Measurements from ENCODE around the gene ZNF441. TPM values are rescaled to one million over a fixed set of nuclear protein-coding genes. Genes with fewer than 3 reads are reported as not detected.

Gene ZNF441
- total RNA-seq, 2 donors from 2014 or later = 3.5 to 3.8 TPM

- Histone ChIP-seq H3K9me3 (peaks cover 4% of the 10 kb centered on the region), H3K36me3 (peaks cover 13% of the 10 kb centered on the region), H3K4me3 (no peak overlapping the region), H3K9ac (ENCODE audit: low read depth in 2 of 2, low read length in 2 of 2) (no peak overlapping the region), H3K4me1 (no peaks in the 10 kb centered on the region), H3K27ac (no peak overlapping the region), H3K27me3 (no peaks in the 10 kb centered on the region)
- DNase-seq = no peak
- intact Hi-C loops (cut with DNase I) = loop anchor here (10.0 kb wide), 2 partner anchors 77 to 107 kb away; no protein-coding TSS in a partner anchor
- TF ChIP-seq, protein P1, sequence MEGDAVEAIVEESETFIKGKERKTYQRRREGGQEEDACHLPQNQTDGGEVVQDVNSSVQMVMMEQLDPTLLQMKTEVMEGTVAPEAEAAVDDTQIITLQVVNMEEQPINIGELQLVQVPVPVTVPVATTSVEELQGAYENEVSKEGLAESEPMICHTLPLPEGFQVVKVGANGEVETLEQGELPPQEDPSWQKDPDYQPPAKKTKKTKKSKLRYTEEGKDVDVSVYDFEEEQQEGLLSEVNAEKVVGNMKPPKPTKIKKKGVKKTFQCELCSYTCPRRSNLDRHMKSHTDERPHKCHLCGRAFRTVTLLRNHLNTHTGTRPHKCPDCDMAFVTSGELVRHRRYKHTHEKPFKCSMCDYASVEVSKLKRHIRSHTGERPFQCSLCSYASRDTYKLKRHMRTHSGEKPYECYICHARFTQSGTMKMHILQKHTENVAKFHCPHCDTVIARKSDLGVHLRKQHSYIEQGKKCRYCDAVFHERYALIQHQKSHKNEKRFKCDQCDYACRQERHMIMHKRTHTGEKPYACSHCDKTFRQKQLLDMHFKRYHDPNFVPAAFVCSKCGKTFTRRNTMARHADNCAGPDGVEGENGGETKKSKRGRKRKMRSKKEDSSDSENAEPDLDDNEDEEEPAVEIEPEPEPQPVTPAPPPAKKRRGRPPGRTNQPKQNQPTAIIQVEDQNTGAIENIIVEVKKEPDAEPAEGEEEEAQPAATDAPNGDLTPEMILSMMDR (IDR thresholded peaks at IDR 0.05) = no peak
Measured at GRCh38 chr19:11781295-11782057, 14.7 kb downstream of the ZNF441 start.

DNA sequence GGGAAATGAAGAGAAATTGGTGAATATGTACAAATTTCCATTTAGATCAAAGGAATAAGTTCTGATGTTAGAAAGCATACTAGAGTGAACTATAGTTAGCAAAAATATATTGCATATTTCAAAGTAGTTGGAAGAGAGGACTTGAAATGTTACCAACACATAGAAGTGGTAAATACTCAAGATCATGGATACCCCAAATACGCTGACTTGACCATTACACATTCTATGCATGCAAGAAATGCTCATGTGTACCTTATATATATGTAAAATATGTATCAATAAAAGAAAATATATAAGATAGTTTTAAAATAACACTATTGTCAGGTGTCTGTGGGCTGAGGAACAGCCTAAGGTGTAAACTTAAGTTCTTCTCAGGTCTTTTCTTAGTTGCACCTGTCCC, 17.0 kb downstream of the ZNF441 start:
- no peak overlapping the region for H3K9ac ChIP-seq (ENCODE audit: low read depth in 2 of 2, low read length in 2 of 2)
- no peak overlapping the region for H3K27ac ChIP-seq
- H3K9me3 ChIP-seq = peaks cover 4% of the 10 kb centered on the region
- H3K36me3 ChIP-seq = peaks cover 13% of the 10 kb centered on the region
- intact Hi-C loops (cut with DNase I) = loop anchor here (10.0 kb wide), 2 partner anchors 79 to 109 kb away; no protein-coding TSS in a partner anchor
- no peak overlapping the region for H3K4me3 ChIP-seq
- no peaks in the 10 kb centered on the region for H3K4me1 ChIP-seq
- TF ChIP-seq, protein P1 (IDR thresholded peaks at IDR 0.05) = no peak
- H3K27me3 ChIP-seq = no peaks in the 10 kb centered on the region
- DNase-seq = no peak

DNA sequence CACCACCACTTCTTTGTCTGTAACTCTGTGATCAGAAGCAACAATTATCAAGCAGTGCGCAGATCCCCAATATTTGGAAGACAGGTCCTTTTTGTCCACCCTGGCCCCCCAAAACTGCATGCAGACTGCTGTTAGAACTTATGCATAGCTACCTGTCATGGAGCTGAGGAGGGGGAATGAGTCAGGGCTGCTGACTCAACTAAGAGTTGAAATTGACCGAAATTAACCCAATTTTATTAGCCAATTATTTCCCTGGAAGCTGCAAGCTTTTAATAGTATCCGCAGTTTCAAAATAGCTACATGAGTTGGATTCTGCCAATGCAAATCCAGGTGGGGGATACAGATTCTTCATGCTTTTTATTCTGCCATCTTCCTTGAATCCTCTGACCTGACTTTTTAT, 17.6 kb downstream of the ZNF441 start:
- intact Hi-C loops (cut with DNase I) = loop anchor here (10.0 kb wide), 2 partner anchors 80 to 110 kb away; no protein-coding TSS in a partner anchor
- no peaks in the 10 kb centered on the region for H3K27me3 ChIP-seq
- no peak overlapping the region for H3K4me3 ChIP-seq
- no peak for DNase-seq
- H3K9me3 ChIP-seq = no peaks in the 10 kb centered on the region
- TF ChIP-seq, protein P1 (IDR thresholded peaks at IDR 0.05) = no peak
- H3K4me1 ChIP-seq = no peaks in the 10 kb centered on the region
- no peak overlapping the region for H3K9ac ChIP-seq (ENCODE audit: low read depth in 2 of 2, low read length in 2 of 2)
- no peak overlapping the region for H3K27ac ChIP-seq
- H3K36me3 ChIP-seq = peaks cover 13% of the 10 kb centered on the region

DNA sequence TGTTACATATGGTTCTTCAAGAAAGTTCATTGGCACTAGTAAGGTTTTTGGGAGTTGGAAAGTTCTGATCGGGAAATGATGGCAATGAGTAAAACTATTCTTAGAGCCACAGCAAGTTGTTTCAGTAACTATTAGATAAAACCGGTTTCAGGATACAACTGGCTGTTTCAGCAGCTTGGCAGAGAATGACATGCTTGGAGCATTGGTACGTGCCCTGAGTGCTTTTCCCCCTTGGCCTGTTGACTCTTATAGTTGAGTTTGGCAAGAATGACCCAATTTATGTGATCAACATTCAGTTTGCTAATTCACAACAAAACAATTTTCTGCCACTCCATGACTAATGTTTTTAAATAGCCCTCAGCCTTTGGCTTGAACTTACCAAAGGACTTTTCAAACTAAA, 20.7 kb downstream of the ZNF441 start:
- Histone ChIP-seq H3K4me3 (no peak overlapping the region), H3K9me3 (no peaks in the 10 kb centered on the region), H3K4me1 (no peaks in the 10 kb centered on the region), H3K27me3 (no peaks in the 10 kb centered on the region), H3K36me3 (no peaks in the 10 kb centered on the region), H3K27ac (no peak overlapping the region), H3K9ac (ENCODE audit: low read depth in 2 of 2, low read length in 2 of 2) (no peak overlapping the region)
- TF ChIP-seq, protein P1 (IDR thresholded peaks at IDR 0.05) = no peak
- intact Hi-C loops (cut with DNase I) = loop anchor here (10.0 kb wide), 2 partner anchors 83 to 113 kb away; no protein-coding TSS in a partner anchor
- no peak for DNase-seq

GRCh38 chr19:11792942-11793341, 26.1 kb downstream of the ZNF441 start:
- TF ChIP-seq, protein P1 (IDR thresholded peaks at IDR 0.05) = no peak
- Histone ChIP-seq H3K9ac (ENCODE audit: low read depth in 2 of 2, low read length in 2 of 2) (no peak overlapping the region), H3K36me3 (no peaks in the 10 kb centered on the region), H3K4me1 (peaks cover 4% of the 10 kb centered on the region), H3K27me3 (no peaks in the 10 kb centered on the region), H3K27ac (no peak overlapping the region), H3K4me3 (no peak overlapping the region), H3K9me3 (no peaks in the 10 kb centered on the region)
- intact Hi-C loops (cut with DNase I) = no loop called here
- no peak for DNase-seq

Data from colonic mucosa (tissue), 4 donors.